Adrenal gland (tissue), 5 donors: ENCODE data around the gene TMEM273.

Experiments
- POLR2A ChIP-seq, 2 donors: fragments of 450-650 bp; IDR thresholded peaks; one replicate each; pipeline ENCODE4 v1.6.1; 2017; ENCODE audit warnings: antibody characterized with exemption in 2 of 2, mild to moderate bottlenecking in 2 of 2, moderate library complexity in 1 of 2
- TF ChIP-seq, protein P1 (sequence below), 6 experiments: fragments of 450-650 bp in 4 of 6; fragments of 200-600 bp in 2 of 6; sonication (generic) in 1 of 6; IDR thresholded peaks; 1 replicate in 5 of 6; 2 replicates in 1 of 6; pipeline versions ENCODE4 v1.5.1 to v1.8.0; 2016 to 2021; ENCODE audit warnings: antibody characterized with exemption in 6 of 6, mild to moderate bottlenecking in 2 of 6, moderate library complexity in 1 of 6
- donor health status: DM: no; HTN: no; CAD: no.

DNA sequence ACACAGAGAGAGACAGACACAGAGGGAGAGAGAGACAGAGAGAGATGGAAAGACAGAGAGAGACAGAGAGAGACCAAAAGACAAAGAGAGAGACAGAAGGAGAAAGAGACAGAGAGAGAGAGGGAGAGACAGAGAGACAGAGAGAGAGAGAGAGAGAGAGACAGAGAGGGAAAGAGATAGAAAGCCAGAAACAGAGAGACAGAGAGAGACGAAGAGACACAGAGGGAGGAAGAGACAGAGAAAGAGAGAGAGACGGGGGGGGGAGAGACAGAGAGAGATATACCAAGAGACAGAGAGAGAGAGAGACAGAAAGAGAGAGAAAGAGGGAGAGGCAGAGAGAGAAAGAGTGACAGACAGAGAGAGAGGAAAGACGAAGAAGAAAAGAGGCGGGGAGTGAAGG, 83.1 kb downstream of the TMEM273 start:
- TF ChIP-seq, protein P1, sequence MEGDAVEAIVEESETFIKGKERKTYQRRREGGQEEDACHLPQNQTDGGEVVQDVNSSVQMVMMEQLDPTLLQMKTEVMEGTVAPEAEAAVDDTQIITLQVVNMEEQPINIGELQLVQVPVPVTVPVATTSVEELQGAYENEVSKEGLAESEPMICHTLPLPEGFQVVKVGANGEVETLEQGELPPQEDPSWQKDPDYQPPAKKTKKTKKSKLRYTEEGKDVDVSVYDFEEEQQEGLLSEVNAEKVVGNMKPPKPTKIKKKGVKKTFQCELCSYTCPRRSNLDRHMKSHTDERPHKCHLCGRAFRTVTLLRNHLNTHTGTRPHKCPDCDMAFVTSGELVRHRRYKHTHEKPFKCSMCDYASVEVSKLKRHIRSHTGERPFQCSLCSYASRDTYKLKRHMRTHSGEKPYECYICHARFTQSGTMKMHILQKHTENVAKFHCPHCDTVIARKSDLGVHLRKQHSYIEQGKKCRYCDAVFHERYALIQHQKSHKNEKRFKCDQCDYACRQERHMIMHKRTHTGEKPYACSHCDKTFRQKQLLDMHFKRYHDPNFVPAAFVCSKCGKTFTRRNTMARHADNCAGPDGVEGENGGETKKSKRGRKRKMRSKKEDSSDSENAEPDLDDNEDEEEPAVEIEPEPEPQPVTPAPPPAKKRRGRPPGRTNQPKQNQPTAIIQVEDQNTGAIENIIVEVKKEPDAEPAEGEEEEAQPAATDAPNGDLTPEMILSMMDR (IDR thresholded peaks at IDR 0.05) = no peak
- no peak for TF ChIP-seq POLR2A (IDR thresholded peaks at IDR 0.05)
